NCI-H345 treated with DMSO at 0.1 percent for 48 hours (cell line): ENCODE results near the gene MALRD1.
"Not testable (repeated sequence)": the region's sequence is repeated elsewhere in the genome, so short reads cannot be mapped to it uniquely, and the experiment has no call there.

Experiments used
- DNase-seq: peaks from one replicate; lab custom pipeline; 2025; ENCODE audit not compliant: unreplicated experiment; lab: John Stamatoyannopoulos, UW

MALRD1 gene

DNA sequence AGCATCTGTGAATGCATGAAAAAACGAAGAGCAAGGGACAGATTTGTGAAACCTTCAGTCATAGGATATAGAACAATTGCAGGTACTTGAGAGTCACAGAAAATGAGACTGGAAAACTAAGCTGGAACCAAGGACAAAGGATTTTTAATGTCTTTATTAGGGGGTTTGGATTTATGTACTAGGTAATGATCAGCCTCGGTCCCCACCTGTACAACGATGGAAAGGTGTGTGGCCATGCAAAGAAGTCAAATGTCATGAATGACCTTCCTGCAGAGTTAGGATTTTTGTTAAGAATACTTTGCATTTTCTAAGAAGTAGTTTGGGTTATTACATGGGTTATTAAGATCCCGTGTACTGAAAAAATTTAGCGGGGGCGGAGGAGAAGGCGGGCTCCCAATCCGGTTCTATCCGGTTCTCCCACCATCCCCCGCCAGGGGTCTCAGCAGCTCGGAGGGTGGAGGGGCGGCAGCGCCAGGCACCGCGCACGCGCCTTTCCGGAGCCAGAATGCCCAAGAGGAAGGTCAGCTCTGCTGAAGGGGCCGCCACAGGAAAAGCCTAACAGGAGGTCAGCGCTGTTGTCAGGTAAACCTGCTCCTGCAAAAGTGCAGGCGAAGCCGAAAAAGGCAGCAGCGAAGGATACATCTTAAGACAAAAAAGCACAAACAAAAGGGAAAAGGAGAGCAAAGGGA lies 440.1 kb downstream of the MALRD1 start:
- DNase-seq = no peak

DNA sequence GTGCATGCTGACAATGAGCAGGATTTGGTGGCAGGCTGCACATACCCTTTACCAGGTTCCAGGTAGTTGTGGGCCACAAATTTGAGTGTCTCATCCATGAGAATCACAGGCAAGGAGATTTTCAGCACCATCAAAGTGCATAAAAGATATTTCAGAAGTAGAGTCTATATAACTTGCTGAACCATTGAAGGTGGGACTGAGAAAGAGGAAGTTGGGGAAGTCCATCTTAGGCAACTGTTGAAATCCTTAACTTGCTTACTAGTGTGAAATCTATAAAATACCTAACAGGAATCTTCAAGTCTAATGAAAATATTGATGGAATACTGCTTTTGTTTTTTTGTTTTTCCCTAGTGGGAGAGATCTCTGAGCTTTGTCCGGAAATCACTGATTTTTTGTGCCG lies 442.6 kb downstream of the MALRD1 start:
- no peak for DNase-seq

GRCh38 chr10:19493917-19494316 lies 445.3 kb downstream of the MALRD1 start:
- DNase-seq = no peak

DNA sequence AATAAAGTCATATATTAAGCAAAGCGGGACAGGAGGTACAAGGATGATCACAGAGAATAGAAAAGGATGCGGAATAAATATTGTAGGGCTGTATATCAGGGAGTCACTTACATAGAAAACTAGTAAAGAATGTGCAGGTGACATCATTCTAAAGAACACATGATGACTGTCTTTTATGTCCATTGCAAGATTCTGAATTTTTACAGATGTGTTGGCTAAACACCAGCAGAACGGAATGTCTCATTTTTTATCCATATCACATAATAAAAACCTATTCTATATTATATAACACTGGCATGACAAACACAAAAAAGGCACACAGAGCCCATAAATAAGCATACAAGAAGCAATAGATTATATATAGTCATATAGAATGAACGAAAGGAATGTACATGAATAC lies 448.4 kb downstream of the MALRD1 start:
- no peak for DNase-seq

DNA sequence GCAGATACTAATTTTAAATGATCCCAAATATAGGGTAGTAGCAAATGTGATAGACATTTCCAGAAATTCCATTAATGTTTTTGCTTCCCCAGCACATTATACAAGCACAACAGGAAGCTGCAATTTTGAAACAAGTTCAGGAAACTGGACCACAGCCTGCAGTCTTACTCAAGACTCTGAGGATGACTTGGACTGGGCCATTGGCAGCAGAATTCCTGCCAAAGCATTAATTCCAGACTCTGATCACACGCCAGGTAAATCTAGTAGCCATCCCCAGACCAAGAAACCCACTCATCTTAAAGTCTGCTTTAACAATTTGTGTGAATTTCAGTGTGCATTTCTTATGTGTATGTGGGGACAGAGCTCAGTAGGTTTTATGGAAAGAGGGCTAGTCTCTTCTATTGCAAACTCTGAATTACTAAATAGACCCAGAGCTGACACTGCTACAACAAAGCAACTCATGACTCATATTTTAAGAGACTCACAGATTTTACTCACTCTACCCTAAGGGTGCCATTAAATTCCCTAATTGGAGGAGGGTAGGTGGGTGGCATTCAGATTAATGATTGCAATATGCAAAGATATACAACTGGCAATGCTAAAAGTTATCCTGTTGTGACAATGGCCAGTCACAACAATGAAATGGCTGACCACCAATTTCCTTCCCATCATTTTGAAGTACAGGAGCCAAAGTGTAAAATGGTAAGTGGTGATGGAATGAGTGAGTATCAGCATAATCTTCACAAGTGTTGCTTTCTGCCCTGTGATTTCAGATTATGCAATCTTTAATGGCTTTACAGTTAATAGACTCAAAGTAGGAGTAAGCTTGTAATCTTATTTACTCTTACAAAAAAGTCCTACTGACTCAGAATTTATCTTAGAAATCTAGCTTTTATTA lies 450.0 kb downstream of the MALRD1 start:
- DNase-seq = no peak

GRCh38 chr10:19499291-19499770 lies 450.7 kb downstream of the MALRD1 start:
- no peak for DNase-seq

DNA sequence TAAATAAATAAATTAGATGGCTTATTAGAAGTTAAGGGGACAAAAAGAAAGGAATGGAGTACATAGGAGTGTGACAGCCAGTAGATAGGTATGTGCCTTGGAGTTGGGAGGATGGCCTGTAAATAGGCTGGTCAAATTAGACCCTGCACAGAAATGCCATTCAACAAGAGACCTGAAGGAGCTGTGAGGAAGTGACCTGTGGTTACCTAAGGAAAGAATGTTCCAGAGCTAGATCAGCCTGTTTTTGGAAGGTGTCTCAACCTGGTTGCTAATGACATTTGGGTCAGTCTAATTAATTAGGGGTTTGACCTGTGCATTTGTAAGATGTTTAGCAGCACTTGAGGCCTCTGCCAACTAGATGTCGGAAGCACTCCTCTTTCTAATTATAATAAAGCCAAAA lies 452.4 kb downstream of the MALRD1 start:
- DNase-seq = no peak

- DNase-seq = no peak
Observed at GRCh38 chr10:19505320-19506312, 457.0 kb downstream of the MALRD1 start.

- not testable (repeated sequence) for DNase-seq
Observed at GRCh38 chr10:19510005-19510732, 461.6 kb downstream of the MALRD1 start.

GRCh38 chr10:19518109-19518508 lies 469.5 kb downstream of the MALRD1 start:
- DNase-seq = no peak

DNA sequence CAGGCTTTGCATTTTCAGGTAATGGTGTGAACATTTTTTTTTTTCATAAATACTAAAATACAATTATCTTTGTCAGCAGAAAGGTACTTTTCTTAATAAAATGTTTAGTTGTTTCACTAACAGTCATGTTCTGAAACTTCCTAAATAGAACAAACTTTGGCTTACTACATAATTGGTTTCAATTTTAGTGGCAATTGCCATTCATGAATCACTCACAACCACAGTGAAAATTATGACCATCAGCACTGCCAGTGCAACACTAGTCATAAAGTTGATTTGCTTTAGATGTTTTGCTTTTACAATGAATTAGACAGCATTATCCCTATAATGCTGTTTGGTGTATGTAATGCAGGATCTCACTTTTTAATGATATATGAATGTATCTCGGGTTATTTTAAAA lies 470.0 kb downstream of the MALRD1 start:
- DNase-seq = no peak

GRCh38 chr10:19531324-19531723 lies 482.7 kb downstream of the MALRD1 start:
- no peak for DNase-seq

- no peak for DNase-seq
Observed at GRCh38 chr10:19532411-19532810, 483.8 kb downstream of the MALRD1 start.

- no peak for DNase-seq
Observed at GRCh38 chr10:19541299-19541698, 492.7 kb downstream of the MALRD1 start.

DNA sequence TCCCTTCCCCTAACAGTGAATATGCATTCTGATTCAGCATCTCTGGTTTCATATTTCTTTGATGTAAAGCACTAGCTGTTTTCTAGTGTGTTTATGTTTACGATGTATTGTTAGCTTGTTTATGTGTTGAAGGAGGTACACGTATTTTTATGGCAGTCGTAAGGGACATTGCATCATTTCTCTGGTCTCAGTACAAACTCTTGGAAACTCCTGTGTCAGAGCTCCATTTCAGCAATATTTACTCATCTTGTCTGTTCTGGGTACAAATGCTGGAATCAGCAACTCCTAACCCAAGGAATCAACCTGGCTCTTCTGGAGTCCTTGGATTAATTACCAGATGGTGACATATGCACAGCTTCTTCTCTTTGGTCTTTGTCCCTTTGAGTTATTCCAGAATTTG lies 497.6 kb downstream of the MALRD1 start:
- no peak for DNase-seq

- no peak for DNase-seq
Observed at GRCh38 chr10:19549503-19549902, 500.9 kb downstream of the MALRD1 start.

GRCh38 chr10:19556666-19557065 lies 508.1 kb downstream of the MALRD1 start:
- DNase-seq = no peak

DNA sequence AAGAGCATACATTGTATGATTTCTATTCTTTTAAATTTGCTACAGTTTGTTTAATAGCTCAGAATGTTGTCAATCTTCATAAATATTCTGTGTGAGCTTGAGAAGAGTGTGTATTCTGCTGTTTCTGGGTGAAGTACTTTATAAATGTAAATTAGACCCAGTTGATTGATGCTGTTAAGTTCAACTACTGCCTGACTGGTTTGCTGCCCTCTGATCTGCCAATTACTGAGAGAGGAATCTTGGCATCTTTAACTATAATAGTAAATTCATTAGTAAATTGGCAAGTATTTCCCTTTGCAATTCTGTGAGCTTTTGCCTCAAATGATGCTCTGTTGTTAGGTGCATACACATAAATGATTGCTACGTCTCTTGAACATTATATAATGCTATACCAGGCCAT lies 512.6 kb downstream of the MALRD1 start:
- no peak for DNase-seq

DNA sequence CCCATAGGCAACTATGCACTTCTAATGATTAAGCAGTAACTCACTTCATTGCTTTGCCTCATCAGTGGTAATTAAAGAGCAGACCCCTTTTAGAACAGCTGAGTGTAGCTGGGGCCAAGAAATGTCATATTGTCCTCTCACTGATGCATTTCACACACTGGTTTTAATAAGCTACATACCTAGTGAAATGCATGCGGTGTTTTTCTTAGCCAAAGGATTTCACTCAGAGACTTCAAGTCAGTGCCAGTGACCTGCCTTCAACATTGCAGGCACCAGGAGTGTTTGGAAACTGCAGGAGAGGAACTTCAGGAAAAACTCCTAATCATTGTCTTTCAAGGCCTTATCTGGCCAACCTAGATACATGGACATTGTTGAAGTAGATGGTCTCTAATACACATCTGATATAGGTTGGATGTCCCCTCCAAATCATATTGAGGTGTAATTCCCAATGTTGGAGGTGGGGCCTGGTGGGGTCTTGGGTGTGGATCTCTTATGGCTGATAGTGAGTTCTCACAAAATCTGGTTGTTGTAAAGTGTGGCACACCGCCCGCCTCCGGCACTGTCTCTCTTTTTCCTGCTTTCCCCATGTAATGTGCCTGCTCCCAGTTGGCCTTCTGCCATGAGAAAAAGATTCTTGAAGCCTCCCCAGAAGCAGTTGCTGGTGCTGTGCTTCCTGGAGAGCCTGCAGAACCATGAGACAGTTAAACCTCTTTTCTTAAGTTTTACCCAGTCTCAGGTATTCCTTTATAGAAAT lies 515.0 kb downstream of the MALRD1 start:
- no peak for DNase-seq

- no peak for DNase-seq
Observed at GRCh38 chr10:19570120-19570519, 521.5 kb downstream of the MALRD1 start.
